ENCODE measurements around the gene NRF1.
"Not testable (repeated sequence)": the region's sequence is repeated elsewhere in the genome, so short reads cannot be mapped to it uniquely, and the experiment has no call there.

NRF1 gene

DNA sequence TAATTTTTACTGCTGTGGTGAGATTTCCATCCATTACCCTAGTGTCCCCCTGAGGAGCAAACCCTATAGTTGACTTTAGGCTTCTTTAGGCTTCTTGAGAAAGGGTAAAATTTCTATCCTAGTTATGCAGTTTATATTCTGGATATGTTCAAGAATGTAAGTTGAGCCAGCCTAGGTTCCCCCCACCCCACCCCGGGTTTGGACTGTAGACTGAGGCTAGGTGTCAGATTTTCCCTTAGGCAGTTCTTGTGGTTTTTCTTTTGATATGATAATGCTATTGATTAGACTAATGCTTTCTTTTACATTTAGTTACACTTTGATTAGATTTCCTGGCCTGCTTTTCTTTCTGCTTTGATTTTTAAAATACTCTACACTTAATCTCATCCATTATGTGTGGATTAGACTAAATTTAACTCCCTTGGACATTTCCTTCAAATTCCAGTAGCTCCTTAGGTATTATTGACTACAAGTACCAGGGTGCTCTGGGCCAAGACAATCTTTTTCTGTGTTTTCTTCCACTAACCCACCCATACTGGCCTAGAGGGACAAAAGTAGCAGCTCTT lies 37.7 kb downstream of the NRF1 start:
- DNase-seq: no peak

DNA sequence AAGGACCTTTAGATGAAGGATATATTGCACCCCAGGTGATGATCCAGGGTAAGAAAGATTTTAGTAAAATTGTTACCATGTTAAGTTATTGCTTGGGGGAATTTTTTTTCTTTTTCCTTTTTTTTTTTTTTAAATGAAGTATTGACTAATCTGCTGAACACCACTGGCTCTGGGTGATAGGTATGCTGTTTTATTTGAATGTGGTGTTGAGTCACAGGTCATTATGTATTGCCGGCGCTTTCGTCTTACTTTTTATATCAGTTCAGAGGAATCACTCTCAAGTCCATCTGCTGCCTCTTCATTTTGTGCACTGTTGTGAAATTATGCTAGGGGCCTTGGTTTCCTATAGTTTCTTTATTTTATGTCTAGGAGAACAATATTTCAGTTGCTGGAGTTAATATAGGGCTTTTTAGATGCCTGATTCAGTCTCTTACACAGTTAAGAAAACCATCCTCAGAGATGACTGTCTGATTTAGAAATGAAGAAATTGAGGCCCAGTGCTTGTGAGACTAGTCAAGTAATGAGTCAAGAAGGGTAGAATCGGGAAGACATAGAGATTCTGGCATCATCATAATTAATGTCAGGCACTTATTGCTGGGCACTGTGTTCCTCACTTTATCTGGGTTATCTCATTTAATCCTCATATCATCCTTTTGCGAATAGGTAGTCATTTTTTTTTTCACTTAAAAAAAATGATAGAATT lies 38.7 kb downstream of the NRF1 start:
- DNase-seq: no peak

DNA sequence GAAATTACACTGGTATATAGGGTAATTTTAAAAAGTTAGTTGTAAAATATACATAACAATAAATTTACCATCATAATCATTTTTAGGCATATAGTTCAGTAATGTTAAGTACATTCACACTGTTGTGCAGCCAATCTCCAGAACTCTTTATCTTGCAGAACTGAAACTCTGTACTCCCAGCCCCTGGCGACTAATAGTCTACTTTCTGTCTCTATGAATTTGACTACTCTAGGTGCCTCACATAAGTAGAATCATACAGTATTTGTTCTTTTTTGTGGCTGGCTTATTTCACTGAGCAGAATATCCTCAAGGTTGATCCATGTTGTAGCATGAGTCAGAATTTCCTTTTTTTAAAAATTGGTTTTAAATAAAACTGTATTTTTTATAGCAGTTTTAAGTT lies 41.4 kb downstream of the NRF1 start:
- DNase-seq: no peak

DNA sequence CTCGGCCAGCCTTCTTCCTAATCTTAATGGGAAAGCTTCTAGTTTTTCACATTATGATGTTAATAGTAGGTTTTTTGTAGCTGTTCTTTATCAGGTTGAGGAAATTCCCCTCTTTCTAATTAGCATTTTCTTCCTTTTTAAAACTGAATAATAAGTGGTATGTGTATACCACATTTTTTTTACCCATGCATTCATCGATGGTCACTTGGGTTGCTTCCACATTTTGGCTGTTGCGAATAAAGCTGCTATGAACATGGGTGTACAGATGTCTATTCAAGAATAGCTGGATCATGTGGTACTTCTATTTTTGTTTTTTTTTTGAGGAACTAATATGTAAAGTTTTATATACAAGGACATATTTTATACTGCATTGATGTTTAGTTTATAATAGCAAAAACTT lies 44.3 kb downstream of the NRF1 start:
- no peak for DNase-seq

DNA sequence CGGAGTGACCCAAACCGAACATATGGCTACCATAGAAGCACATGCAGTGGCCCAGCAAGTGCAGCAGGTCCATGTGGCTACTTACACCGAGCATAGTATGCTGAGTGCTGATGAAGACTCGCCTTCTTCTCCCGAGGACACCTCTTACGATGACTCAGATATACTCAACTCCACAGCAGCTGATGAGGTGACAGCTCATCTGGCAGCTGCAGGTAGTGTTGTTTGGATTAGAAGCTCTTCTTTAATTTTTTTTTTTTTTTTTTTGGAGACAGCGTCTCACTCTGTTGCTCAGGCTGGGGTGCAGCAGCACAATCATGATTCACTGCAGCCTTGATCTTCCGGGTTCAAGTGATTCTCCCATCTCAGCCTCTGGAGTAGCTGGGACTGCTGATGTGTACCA lies 45.8 kb downstream of the NRF1 start:
- no peak for DNase-seq

DNA sequence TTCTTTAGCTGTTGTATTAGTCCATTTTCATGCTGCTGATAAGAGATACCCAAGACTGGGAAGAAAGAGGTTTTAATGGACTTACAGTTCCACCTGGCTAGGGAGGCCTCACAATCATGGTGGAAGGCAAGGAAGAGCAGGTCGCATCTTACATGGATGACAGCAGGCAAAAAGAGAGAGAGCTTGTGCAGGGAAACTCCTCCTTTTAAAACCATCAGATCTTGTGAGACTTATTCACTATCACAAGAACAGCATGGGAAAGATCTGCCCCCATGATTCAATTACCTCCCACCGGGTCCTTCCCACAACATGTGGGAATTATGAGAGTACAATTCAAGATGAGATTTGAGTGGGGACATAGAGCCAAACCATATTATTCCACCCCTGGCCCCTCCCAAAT lies 48.4 kb downstream of the NRF1 start:
- DNase-seq: not testable (repeated sequence)

DNA sequence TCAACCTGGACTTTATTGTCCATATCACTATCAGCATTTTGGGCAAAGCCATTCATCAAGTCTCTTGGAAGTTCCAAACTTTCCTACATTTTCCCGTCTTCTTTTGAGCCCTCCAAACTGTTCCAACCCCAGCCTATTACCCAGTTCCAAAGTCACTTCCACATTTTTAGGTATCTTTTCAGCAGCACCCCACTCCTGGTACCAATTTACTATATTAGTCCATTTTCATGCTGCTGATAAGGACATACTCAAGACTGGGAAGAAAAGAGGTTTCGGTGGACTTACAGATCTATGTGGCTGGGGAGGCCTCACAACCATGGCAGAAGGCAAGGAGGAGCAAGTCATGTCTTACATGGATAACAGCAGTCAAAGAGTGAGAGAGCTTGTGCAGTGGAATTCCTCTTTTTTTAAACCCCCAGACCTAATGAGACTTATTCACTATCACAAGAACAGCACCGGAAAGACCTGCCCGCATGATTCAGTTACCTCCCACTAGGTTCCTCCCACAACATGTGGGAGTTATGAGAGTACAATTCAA lies 50.2 kb downstream of the NRF1 start:
- no peak for DNase-seq

DNA sequence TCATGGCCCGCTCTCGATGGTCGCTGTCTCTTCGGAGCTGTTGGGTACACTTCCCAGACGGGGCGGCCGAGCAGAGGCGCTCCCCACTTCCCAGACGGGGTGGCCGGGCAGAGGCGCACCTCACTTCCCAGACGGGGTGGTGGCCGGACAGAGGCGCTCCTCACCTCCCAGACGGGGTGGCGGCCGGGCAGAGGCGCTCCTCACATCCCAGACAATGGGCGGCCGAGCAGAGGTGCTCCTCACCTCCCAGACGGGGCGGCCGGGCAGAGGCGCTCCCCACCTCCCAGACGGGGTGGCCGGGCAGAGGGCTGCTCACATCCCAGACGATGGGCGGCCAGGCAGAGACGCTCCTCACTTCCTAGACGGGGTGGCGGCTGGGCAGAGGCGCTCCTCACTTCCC lies 51.7 kb downstream of the NRF1 start:
- not testable (repeated sequence) for DNase-seq

DNA sequence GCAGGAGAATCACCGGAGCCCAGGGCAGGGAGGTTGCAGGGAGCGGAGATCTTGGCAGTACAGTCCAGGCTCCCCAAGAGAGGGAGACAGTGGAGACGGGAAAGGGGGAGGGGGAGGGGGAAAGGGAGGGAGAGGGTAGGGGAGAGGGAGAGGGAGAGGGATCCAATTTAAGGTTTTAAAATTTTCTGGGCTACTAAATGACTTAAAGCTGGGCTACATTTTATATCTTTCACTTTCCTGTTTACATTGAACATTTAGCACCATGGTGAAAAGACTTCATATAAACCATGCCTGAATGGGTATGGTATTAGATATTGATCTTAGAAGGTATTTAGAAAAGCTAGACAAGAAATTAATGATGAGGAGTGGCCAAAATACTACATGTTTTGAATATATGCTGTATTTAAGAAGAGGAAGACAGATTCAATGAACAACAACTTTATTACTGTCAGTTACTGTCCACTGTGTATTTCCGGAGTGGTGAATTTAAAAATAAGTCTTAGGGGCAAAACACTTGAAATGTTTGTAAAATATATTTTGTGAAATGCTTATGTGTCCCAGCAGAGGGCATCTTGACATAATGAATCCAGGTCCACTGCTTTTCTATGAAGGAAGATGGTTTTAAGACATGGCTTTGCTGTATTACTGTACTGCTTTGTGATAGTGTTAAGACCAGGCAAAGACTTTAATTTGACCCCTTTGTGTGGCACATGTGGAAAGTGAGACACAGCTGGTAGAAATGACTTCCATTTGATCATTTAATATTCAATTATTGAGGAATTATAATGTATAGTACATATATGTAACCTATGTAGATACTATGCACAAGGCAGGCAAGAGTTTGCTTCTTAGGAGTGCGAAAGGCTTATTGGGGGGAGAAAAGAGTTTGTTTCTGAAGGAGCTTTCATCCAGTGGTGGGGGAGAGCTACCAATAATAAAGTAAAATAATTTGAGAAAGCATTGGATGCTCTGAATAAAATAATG lies 52.8 kb downstream of the NRF1 start:
- DNase-seq: no peak

DNA sequence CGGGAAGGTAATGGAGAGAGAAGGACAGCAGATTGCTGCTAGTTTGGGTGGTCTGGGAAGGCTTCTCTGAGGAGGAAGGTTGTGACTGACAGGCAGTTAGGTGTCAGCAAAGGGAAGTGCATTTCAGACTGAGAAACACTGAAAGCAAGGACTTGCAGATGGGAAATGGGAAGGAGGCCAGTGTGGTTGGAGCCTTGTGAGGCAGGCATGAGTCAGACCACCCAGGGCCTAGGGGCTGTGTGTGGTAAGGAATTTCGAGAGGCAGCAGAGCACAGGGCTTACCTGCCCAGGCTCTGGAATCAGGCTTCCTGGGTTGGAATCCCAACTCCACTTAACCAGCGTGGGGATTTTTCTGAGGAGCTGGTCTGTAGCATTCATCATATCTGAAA lies 53.5 kb downstream of the NRF1 start:
- no peak for DNase-seq

DNA sequence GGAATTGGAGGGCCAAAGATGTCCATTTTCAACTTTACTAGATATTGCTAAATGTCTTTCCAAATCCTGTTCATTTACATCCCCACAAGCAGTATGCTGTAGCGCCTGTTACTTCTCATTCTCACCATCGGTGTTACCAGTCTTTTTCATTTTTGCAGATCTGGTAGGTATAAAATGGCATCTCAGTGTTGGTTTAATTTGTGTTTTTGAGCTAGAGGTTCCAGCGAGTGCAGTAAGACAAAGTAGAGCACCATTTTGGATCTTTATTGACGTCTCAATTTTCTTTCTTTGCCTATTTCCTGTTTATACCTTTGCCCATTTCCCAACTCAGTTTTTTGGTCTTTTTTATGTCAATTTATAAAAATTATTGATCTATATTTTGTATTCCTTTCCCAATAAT lies 55.6 kb downstream of the NRF1 start:
- no peak for DNase-seq

DNA sequence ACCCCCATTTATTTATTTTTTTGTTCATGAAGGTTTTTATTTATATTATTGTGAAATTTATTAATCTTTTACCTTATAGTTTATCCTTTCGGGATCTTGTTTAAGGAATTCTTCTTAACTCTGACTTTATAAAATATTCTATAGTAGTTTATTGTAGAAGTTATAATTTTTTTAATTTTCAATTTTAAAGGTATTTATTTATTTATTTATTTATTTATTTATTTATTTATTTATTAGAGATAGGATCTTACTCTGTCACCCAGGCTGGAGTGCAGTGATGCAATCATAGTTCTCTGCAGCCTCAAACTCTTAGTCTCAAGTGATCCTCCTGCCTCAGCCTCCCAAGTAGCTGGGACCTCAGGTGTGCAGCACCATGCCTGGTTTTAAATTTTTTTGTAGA lies 56.0 kb downstream of the NRF1 start:
- no peak for DNase-seq

DNA sequence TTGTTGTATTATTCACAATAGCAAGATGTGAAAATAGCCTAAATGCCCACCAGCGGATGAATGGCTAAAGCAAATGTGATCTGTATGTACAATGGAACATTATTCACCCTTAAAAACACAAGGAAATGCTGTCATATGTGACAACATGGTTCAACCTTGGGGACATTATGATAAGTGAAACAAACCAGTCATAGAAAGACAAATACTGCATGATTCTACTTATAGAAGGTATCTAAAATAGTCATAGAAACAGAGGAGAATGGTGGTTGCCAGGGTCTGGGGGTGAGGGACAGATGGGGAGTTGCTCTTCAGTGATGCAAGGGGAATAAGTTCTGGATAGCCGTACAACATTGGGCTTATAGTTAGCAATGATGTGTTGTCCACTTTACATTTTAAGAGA lies 58.4 kb downstream of the NRF1 start:
- no peak for DNase-seq

DNA sequence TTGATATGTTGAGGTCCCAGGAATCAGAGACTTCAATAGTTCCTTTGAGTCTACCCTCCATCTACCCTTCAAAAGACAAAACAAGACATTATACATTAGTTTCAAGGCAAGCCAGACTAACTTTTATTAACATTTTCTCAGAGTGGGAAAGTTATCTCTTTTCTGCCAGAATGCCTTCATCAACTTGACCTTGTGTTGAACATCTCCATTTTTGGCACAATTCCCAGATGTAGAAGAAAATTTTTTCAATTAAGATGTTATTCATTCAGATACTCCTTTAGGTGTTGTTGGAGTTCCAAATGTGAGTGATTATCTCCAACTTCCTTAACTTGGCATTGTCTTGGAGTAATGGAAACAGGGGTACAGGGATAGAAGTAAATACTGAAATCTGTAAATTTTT lies 59.1 kb downstream of the NRF1 start:
- DNase-seq: no peak

DNA sequence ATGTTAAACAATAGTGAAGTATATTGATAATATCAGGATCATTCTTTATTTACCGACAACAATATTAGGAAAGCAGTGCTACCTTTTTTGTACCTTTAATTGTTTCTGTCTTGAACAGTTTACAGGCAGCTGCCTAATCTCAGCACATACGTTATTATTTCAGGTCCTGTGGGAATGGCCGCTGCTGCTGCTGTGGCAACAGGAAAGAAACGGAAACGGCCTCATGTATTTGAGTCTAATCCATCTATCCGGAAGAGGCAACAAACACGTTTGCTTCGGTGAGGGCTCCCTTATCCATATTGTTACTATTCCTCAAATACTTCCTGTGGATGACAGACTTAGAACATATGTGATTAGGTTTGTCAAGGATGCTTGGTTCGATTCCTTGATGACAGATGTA lies 59.7 kb downstream of the NRF1 start:
- no peak for DNase-seq

DNA sequence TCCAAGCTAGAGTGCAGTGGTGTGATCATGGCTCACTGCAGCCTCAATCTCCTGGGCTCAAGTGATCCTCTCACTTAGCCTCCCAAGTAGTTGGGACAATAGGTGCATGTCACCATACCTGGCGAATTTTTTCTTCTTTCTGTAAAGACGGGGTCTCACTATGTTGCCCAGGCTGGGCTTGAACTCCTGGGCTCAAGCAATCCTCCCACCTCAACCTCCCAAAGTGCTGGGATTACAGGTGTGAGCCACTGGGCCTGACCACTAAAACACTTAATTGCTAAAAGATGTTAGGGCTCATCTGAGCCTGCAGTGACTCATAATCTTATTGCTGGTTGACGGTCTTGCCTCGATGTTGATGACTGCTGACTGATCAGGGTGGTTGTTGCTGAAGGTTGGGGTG lies 63.0 kb downstream of the NRF1 start:
- DNase-seq: not testable (repeated sequence)

DNA sequence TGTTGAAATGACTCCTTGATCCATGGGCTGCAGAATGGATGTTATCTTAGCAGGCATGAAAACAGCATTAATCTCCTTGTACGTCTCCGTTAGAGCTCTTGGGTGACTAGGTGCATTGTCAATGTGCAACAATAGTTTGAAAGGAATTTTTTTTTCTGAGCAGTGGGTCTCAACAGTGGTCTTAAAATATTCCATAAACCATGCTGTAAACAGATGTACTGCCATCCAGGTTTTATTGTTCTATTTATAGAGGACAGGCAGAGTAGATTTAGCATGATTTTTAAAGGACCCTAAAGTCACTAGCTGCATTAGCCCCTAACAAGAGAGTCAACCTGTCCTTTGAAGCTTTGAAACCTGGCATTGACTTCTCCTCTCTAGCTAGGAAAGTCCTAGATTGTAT lies 64.0 kb downstream of the NRF1 start:
- DNase-seq: no peak

DNA sequence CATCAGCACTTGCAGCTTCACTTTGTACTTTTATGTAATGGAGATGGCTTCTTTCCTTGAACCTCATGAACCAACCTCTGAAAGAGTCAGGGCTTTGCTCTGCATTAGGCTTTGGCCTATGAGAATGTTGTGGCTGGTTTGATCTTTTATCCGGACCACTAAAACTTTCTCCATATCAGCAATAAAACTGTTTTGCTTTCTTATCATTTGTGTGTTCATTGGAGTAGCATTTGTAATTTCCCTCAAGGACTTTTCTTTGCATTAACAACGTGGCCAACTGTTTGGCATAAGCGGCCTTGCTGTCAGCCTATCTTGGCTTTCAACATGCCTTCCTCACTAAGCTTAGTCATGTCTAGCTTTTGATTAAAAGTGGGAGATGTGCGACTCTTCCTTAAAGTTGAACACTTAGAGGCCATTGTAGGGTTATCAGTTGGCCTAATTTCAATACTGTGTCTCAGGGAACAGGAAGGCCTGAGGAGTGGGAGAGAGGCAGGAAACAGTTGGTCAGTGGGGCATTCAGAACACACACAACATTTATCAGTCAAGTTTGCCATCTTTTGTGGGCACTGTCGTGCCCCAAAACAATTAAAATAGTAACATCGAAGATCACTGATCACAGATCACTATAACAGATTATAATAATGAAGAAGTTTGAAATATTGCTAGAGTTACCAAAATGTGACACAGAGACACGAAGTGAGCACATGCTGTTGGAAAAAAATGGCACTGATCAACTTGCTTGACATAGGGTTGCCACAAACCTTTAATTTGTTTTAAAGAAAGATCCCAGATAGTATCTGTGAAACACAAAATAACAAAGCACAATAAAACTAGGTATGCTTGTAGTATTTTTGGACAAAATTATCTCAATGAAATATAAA lies 64.7 kb downstream of the NRF1 start:
- DNase-seq: no peak

DNA sequence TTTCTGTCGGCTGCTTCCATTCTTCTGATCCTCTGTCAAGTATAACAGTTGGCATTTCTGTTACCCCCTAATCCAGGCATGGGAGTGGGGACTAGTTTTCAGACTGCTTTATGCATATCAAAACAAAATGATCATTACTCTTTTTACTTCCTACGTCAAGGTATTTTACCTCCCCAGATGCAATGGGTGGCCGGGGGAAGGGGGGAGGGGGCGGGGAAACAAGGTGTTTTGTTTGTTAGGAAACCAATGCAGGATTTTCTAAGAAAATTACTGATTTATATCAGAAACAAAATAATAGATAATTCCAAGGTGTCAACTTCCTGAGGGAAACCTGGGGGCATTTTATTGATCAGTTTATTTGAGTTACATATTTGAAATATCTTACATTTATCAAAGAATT lies 66.3 kb downstream of the NRF1 start:
- no peak for DNase-seq

DNA sequence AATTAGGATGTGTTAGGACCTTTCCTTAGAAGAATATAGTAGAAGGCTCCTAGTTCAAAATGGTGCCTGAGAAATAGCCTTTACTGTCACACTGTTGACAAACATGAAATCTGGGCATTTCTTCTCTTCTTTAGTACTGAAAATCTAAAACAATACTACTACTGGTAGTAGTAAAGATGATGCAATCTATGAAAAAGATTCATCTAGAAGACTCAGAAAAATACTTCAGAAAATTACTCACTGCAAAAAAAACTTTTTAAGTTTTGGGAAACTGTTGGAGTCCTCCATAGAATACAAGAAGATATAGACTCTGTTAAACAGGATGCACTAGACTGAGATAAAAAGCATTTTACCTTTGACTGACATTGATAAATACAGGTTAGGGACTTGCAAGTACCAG lies 67.1 kb downstream of the NRF1 start:
- DNase-seq: no peak

DNA sequence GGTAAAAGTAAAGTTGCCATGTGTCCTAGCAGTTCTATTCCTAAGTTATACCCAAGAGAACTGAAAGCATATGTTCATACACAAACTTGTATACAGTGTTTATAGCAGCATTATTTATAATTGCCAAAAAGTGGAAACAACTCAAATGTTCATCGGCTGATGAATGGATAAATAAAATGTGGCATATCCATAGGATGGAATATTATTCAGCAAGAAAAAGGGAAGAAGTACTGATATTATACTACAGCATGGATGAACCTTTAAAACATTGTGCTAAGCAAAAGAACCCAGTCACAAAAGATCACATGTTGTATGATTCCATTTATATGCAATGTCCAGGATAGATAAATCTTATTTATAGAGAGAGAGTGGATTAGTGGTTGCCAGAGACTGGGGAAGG lies 68.9 kb downstream of the NRF1 start:
- DNase-seq: no peak

DNA sequence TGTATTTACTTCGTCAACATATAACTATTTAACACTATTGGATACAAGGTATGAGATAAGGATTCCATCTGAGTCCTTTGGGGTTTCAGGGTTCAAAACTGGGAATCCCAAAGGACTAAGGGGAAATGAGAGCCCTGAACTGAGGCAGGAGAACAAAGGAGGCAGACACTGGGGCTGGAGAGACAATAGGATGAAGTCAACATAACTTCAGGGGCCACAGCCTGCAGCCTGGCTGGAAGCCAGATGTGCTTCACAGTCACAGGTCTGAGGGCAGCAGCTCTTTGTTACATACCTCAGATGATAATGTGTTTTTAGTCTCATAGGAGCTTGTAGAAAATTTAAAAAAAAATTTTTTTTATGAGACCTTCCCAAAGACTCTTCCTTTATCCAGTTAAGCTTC lies 73.3 kb downstream of the NRF1 start:
- no peak for DNase-seq

DNA sequence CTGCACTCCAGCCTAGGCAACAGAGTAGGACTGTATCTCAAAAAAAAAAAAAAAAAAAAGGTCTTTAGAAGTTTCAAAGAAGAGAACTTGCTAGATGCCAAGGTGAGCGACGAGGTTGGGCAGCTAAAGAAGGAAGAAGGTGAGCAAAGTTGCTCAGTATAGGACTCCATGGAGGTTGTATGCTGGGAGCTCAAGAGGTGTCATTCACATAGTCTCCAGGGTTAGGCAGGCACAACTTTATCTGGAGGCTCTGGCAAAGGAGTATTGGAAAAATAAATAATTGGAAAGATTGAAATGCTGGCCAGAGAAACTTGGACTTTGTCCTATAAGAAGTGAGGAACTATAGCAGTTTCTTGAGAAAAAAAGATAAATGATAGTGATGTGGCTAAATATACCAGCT lies 74.5 kb downstream of the NRF1 start:
- DNase-seq: no peak
